SK-N-MC (cell line): ENCODE measurements around the gene KRT33B.
"Not testable (repeated sequence)": the region's sequence is repeated elsewhere in the genome, so short reads cannot be mapped to it uniquely, and the experiment has no call there.

ENCODE experiments used
- DNase-seq: peaks from one replicate; pipeline ENCODE4 v3.0.0-alpha.2; 2011; ENCODE audit warnings: low read depth, low spot score
- H3K27ac ChIP-seq: fragments of 200-600 bp; sonication (generic); 2 replicates; pipeline ENCODE4 v1.5.1; 2016; ENCODE audit warnings: mixed run types
- H3K36me3 ChIP-seq: fragments of 200-600 bp; sonication (generic); 2 replicates; pipeline ENCODE4 v1.6.1; 2017; ENCODE audit warnings: antibody characterized with exemption, low read length, mixed read lengths; ENCODE audit not compliant: insufficient read depth
- H3K4me3 ChIP-seq: fragments of 200-600 bp; sonication (generic); 2 replicates; pipeline ENCODE4 v1.5.1; 2016
- H3K9ac ChIP-seq: fragments of 200-600 bp; sonication (generic); 2 replicates; pipeline ENCODE4 v1.8.0; 2017; ENCODE audit warnings: mixed run types, mixed read lengths; ENCODE audit not compliant: insufficient read length
- H3K9me3 ChIP-seq: fragments of 200-600 bp; sonication (generic); 2 replicates; pipeline ENCODE4 v1.6.1; 2017; ENCODE audit warnings: low read depth, mild to moderate bottlenecking, antibody characterized with exemption, low read length, moderate library complexity, mixed read lengths
- EZH2 ChIP-seq: fragments of 200-600 bp; sonication (generic); IDR thresholded peaks from one replicate; pipeline ENCODE4 v1.6.1; 2017; ENCODE audit warnings: antibody characterized with exemption
- FOXP2 ChIP-seq: optimal IDR thresholded peaks from 2 replicates; pipeline ENCODE3; 2011; ENCODE audit warnings: mild to moderate bottlenecking, moderate library complexity; ENCODE audit not compliant: insufficient read depth; ENCODE audit errors: extremely low read length, control extremely low read depth
- POLR2AphosphoS5 ChIP-seq: IDR thresholded peaks from 2 replicates; pipeline ENCODE4 v1.6.1; 2012; ENCODE audit warnings: mild to moderate bottlenecking, low read depth, low read length, borderline replicate concordance

KRT33B gene

GRCh38 chr17:41366070-41366469 lies 3.5 kb downstream of the KRT33B start:
- TF ChIP-seq POLR2AphosphoS5 (no peak), EZH2 (no peak), FOXP2 (no peak)
- DNase-seq = no peak
- Histone ChIP-seq H3K9ac (no peak overlapping the region), H3K27ac (no peak overlapping the region), H3K36me3 (no peaks in the 10 kb centered on the region), H3K4me3 (no peak overlapping the region), H3K9me3 (no peaks in the 10 kb centered on the region)

- Histone ChIP-seq H3K9me3 (no peaks in the 10 kb centered on the region), H3K4me3 (no peak overlapping the region), H3K27ac (no peak overlapping the region), H3K9ac (no peak overlapping the region), H3K36me3 (no peaks in the 10 kb centered on the region)
- TF ChIP-seq FOXP2 = no peak
- no peak for TF ChIP-seq POLR2AphosphoS5
- TF ChIP-seq EZH2 = no peak
- no peak for DNase-seq
Observed at GRCh38 chr17:41363881-41364280, 5.7 kb downstream of the KRT33B start.

- TF ChIP-seq POLR2AphosphoS5 = no peak
- no peak for TF ChIP-seq FOXP2
- no peak for TF ChIP-seq EZH2
- Histone ChIP-seq H3K36me3 (no peaks in the 10 kb centered on the region), H3K27ac (0 out of 2 replicates have a peak overlapping the region, but pooled peaks have one; percentile 17), H3K9me3 (no peaks in the 10 kb centered on the region), H3K9ac (no peak overlapping the region), H3K4me3 (no peak overlapping the region)
- DNase-seq = no peak
Observed at GRCh38 chr17:41360296-41360995, 9.2 kb downstream of the KRT33B start.

GRCh38 chr17:41354536-41354935 lies 15.1 kb downstream of the KRT33B start:
- H3K9me3 ChIP-seq = no peaks in the 10 kb centered on the region
- no peak overlapping the region for H3K27ac ChIP-seq
- no peak for TF ChIP-seq POLR2AphosphoS5
- TF ChIP-seq FOXP2 = no peak
- no peak for TF ChIP-seq EZH2
- H3K9ac ChIP-seq = no peak overlapping the region
- no peak overlapping the region for H3K4me3 ChIP-seq
- no peaks in the 10 kb centered on the region for H3K36me3 ChIP-seq
- DNase-seq = no peak

GRCh38 chr17:41352597-41353366 lies 16.8 kb downstream of the KRT33B start:
- H3K4me3 ChIP-seq = no peak overlapping the region
- no peak overlapping the region for H3K27ac ChIP-seq
- DNase-seq = no peak
- no peaks in the 10 kb centered on the region for H3K36me3 ChIP-seq
- H3K9ac ChIP-seq = no peak overlapping the region
- TF ChIP-seq FOXP2 (no peak), EZH2 (no peak), POLR2AphosphoS5 (no peak)
- H3K9me3 ChIP-seq = no peaks in the 10 kb centered on the region

- H3K9me3 ChIP-seq = no peaks in the 10 kb centered on the region
- DNase-seq = no peak
- H3K36me3 ChIP-seq = no peaks in the 10 kb centered on the region
- no peak overlapping the region for H3K9ac ChIP-seq
- H3K27ac ChIP-seq = no peak overlapping the region
- H3K4me3 ChIP-seq = no peak overlapping the region
- TF ChIP-seq EZH2 = no peak
- no peak for TF ChIP-seq POLR2AphosphoS5
- no peak for TF ChIP-seq FOXP2
Observed at GRCh38 chr17:41351177-41351576, 18.4 kb downstream of the KRT33B start.

GRCh38 chr17:41350381-41350878 lies 19.2 kb downstream of the KRT33B start, which contains the start of gene KRT33A:
Gene KRT33A (minus strand): TSS chr17:41350828. CDS start chr17:41350767, 61 bp downstream.
- not testable (repeated sequence) for H3K9me3 ChIP-seq, H3K36me3 ChIP-seq, H3K4me3 ChIP-seq, H3K9ac ChIP-seq, H3K27ac ChIP-seq, DNase-seq

- no peaks in the 10 kb centered on the region for H3K36me3 ChIP-seq
- TF ChIP-seq POLR2AphosphoS5 (no peak), EZH2 (no peak), FOXP2 (no peak)
- H3K9me3 ChIP-seq = no peaks in the 10 kb centered on the region
- no peak overlapping the region for H3K4me3 ChIP-seq
- H3K9ac ChIP-seq = no peak overlapping the region
- no peak overlapping the region for H3K27ac ChIP-seq
- DNase-seq = no peak
Observed at GRCh38 chr17:41347869-41348760, 21.5 kb downstream of the KRT33B start.

- not testable (repeated sequence) for H3K4me3 ChIP-seq, H3K27ac ChIP-seq, H3K9me3 ChIP-seq, DNase-seq, H3K9ac ChIP-seq, H3K36me3 ChIP-seq
Observed at GRCh38 chr17:41346421-41346820, 23.2 kb downstream of the KRT33B start.
